Islet precursor cell (in vitro differentiated cells): ENCODE data around the gene IFI27L2.

Source experiments
- DNase-seq: peaks from one replicate; pipeline ENCODE4 v3.0.0-alpha.2; 2018

The IFI27L2 gene

GRCh38 chr14:94098326-94098992 lies 30.9 kb downstream of the IFI27L2 start:
- DNase-seq = no peak

GRCh38 chr14:94097091-94097490 lies 32.3 kb downstream of the IFI27L2 start:
- DNase-seq = no peak

DNA sequence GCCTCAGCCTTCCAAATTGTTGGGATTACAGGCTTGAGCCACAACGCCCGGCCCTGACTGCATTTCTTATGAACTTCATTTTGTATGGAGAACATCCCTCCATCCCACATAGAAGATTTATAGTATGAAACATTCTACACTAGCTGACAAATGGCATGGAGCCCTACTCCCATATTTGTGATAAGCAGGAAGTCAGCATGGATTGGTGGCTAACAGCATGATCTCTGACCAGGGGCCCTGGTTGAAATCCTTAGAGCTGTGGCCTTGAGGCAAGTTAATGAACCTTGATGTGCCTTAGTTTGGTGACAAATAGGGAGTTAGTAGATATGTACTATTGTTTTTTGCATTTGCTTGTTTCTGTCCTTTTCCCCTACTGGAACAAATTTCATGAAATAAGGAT lies 36.0 kb downstream of the IFI27L2 start:
- no peak for DNase-seq

GRCh38 chr14:94089479-94089878 lies 39.9 kb downstream of the IFI27L2 start:
- DNase-seq = no peak

DNA sequence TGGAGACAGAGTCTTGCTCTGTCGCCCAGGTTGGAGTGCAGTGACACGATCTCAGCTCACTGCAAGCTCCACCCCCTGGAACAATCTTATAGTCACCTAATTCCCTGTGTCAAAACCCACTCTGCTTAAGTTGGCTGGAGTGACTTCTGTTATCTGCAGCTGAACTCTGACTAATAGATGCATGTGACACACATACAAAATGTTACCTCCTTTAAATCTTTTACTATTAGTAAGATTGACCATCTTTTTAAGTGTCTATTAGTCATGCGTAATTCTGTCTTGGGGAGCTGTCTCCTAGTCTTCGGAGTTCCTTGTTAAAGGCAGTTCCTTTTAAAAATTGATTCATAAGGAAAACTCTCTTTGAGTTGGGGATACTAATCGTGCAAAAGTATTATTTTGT lies 40.9 kb downstream of the IFI27L2 start:
- DNase-seq = no peak

DNA sequence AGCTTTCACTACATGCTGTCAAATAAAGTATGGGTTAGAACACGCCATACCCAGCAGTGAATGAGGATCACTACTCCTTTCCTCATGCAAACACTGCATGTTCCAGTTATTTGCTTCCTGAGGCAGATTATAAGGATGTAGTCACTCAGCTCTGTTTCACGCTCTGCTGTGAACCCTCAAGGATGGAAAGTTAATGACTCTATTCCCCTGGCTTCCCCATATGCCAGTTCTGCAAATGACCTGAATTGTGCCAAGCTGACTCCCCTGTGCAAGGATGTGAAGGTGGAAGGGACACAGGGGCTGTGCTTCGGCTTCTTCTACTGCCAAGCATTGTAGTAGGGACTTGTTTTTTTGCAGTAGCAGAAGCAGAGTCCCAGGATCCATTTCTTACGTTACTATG lies 41.5 kb downstream of the IFI27L2 start:
- DNase-seq = no peak

- DNase-seq = no peak
Measured at GRCh38 chr14:94081386-94081820, 48.0 kb downstream of the IFI27L2 start.

DNA sequence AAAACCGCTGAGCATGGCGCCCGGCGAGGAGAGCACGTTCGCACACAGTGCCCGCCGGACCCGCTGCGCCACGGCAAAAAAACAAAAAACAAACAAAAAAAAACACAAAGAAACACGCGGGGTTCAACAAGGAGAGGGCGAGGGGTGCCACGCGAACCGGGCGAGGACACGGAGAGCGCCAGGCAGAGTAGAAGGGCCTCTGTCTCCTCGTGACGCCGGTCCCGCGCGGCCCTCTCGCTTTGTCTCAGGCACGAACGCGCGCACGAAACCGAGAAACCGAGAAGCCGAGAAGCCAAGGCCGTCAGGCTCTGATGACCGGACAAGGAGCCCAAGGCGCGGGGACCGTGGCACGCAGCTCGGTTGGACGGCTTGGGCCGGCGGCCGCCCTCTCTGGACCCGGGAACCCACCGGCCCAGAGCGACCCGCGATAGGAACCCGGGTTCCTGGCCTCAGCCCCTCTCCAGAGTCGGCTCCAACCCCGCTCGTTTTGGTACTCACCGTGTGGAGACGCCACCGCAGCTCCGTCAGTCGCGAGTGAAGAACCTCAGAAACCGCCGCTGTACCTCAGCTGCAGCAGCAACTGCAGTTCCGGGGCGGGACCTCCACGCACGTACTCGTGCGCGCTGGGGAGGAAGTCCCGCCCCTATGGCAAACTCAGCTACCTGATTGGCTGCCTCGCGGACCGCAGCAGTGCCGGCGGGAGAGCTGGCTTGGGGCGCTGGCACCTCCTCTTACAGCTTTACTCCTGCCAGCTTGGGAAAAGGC lies 48.6 kb downstream of the IFI27L2 start, which contains the start of the genes DDX24 and IFI27L1:
DDX24 (minus strand) TSS at position 582 of the 765 bp plus-strand sequence. CDS start 1,460 bp downstream, outside the sequence.
IFI27L1 (plus strand) TSS at position 690 of the 765 bp plus-strand sequence. CDS start 15,628 bp downstream, outside the sequence.
- DNase-seq = peak; percentile 96

DNA sequence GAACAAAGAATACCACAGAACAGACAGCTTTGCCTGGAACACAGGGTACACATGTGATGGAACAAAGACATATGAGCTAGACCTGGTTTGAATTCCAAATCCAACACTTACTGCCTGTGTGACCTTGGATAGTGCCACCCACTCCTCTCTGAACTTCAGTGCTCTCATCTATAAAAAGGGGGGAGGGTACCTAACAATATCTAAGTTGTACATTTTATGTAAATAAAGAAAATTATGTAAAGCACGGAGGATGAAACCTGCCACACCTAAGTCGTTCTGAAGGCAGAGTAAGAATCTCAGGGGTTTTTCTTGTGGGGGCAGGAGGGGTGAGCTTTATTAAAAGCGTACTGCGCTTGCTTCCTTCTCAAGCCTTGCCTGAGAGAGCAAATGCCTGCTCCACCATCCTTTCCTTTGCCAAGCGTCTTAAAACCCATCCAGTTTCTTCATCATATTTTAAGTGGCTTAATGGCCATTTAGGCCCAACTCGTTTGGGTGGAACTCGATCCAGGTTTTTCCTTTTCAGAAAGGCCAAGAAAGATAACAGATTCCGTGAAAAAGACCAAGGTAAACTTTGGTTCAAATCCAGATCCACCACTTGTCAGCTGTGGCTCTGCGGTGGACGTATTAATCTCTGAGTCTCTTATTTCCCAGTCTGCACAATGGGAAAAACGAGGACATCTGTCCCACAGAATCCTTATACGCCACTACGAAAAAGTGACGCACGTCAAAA lies 49.3 kb downstream of the IFI27L2 start:
- no peak for DNase-seq

- DNase-seq = no peak
Measured at GRCh38 chr14:94077823-94078222, 51.6 kb downstream of the IFI27L2 start.
